GF-D8 (cell line): ENCODE measurements around the gene FAM131A.
"Not testable (repeated sequence)": the region's sequence is repeated elsewhere in the genome, so short reads cannot be mapped to it uniquely, and the experiment has no call there.

Experiments used
- DNase-seq: peaks from one replicate; lab custom pipeline; 2025; lab: John Stamatoyannopoulos, UW

The FAM131A gene

GRCh38 chr3:184317201-184317600 is 20.2 kb upstream of the FAM131A start:
- no peak for DNase-seq

- no peak for DNase-seq
These were observed 17.3 kb upstream of the FAM131A start for GRCh38 chr3:184320104-184320445.

GRCh38 chr3:184321666-184322065 is 15.7 kb upstream of the FAM131A start:
- no peak for DNase-seq

- no peak for DNase-seq
These were observed 14.5 kb upstream of the FAM131A start for GRCh38 chr3:184322731-184323487.

GRCh38 chr3:184323696-184324095 is 13.7 kb upstream of the FAM131A start:
- DNase-seq = no peak

GRCh38 chr3:184325269-184325668 is 12.1 kb upstream of the FAM131A start:
- DNase-seq = no peak

GRCh38 chr3:184325715-184326369 is 11.6 kb upstream of the FAM131A start:
- DNase-seq = no peak

- DNase-seq = no peak
These were observed 10.2 kb upstream of the FAM131A start for GRCh38 chr3:184327171-184327570.

GRCh38 chr3:184328516-184328915 is 8.9 kb upstream of the FAM131A start:
- no peak for DNase-seq

- DNase-seq = no peak
These were observed 4.9 kb upstream of the FAM131A start for GRCh38 chr3:184332370-184333090.

- DNase-seq = no peak
These were observed 4.2 kb upstream of the FAM131A start for GRCh38 chr3:184333190-184333589.

GRCh38 chr3:184333700-184334099 is 3.7 kb upstream of the FAM131A start:
- DNase-seq = no peak

- no peak for DNase-seq
These were observed 2.8 kb upstream of the FAM131A start for GRCh38 chr3:184334470-184335158.

- no peak for DNase-seq
These were observed 2.1 kb upstream of the FAM131A start for GRCh38 chr3:184335291-184335660.

- no peak for DNase-seq
These were observed 1.5 kb upstream of the FAM131A start for GRCh38 chr3:184335661-184336546.

- DNase-seq = no peak
These were observed 627 bp upstream of the FAM131A start for GRCh38 chr3:184336547-184337398.

- no peak for DNase-seq
These were observed 581 bp downstream of the FAM131A start for GRCh38 chr3:184337981-184338380.

- no peak for DNase-seq
These were observed 1.1 kb downstream of the FAM131A start for GRCh38 chr3:184338511-184338945.

GRCh38 chr3:184339001-184339400 is 1.6 kb downstream of the FAM131A start:
- no peak for DNase-seq

GRCh38 chr3:184339451-184340135 is 2.2 kb downstream of the FAM131A start:
- DNase-seq = not testable (repeated sequence)
